GM23248 (cell line): Measurements from ENCODE around the gene CDC42EP4.

Source experiments
- EZH2 ChIP-seq: fragments of 200-600 bp; sonication (generic); IDR thresholded peaks from 2 replicates; pipeline ENCODE4 v1.6.1; 2018; ENCODE audit warnings: antibody characterized with exemption, mild to moderate bottlenecking; ENCODE audit not compliant: insufficient read depth, poor library complexity, severe bottlenecking
- EZH2phosphoT487 ChIP-seq: fragments of 200-600 bp; sonication (generic); IDR thresholded peaks from 2 replicates; pipeline ENCODE4 v1.6.1; 2018; ENCODE audit warnings: antibody characterized with exemption, moderate library complexity, mild to moderate bottlenecking, low read depth; ENCODE audit not compliant: insufficient read depth

- TF ChIP-seq EZH2 (no peak), EZH2phosphoT487 (no peak)
Measured at GRCh38 chr17:73300392-73300791, 11.4 kb downstream of the CDC42EP4 start.
